GM12872 (cell line): ENCODE measurements around the gene PCDH9.
A peak's percentile ranks its signal among the peaks of the same experiment; 100 is the strongest.

ENCODE experiments used
- TF ChIP-seq, protein P1 (sequence below): IDR thresholded peaks from 3 replicates; pipeline ENCODE4 v1.5.1; 2011; ENCODE audit warnings: low read depth, mild to moderate bottlenecking, low read length, moderate library complexity; ENCODE audit not compliant: insufficient read depth

The PCDH9 gene

DNA sequence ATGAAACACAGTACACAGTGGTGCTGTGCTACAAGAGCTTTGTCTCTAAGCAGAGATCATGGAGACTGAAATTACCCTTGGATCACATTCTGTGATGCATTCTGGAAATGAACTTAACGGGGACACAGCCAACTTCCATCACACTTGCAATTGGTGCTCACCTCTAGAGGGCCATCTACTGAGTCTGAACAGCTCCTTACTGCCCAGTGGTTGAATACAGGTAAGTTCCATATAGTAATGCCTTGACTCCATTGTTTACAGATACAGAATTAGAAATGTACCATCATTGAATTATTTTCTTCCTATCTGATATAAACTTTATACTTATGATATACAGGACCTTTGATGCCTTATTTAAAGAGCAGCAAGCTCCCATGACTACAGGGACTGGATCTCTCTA lies 686.4 kb downstream of the PCDH9 start:
- TF ChIP-seq, protein P1, sequence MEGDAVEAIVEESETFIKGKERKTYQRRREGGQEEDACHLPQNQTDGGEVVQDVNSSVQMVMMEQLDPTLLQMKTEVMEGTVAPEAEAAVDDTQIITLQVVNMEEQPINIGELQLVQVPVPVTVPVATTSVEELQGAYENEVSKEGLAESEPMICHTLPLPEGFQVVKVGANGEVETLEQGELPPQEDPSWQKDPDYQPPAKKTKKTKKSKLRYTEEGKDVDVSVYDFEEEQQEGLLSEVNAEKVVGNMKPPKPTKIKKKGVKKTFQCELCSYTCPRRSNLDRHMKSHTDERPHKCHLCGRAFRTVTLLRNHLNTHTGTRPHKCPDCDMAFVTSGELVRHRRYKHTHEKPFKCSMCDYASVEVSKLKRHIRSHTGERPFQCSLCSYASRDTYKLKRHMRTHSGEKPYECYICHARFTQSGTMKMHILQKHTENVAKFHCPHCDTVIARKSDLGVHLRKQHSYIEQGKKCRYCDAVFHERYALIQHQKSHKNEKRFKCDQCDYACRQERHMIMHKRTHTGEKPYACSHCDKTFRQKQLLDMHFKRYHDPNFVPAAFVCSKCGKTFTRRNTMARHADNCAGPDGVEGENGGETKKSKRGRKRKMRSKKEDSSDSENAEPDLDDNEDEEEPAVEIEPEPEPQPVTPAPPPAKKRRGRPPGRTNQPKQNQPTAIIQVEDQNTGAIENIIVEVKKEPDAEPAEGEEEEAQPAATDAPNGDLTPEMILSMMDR, result peak; percentile 40; the same call in 2 of the 3 replicates

DNA sequence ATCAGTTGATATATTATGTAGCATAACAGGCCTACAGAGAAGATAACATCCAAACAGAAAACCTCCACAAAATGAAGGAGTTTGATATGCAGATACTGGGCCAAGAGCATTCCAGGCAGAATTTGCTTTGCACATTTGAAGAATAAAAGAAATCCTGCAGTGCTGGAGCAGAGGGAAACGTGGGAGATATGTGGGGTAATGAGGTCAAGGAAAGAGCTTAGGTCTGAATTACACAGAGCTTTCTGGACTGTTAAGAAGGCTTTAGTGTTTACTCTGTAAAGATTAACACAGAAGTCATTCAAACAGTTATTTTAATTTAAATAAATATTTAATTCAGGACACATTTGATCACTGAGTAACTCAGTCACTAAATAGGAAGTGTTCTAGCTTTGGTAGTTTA lies 692.7 kb downstream of the PCDH9 start:
- TF ChIP-seq, protein P1, result no peak

GRCh38 chr13:66536746-66537145 lies 693.4 kb downstream of the PCDH9 start:
- TF ChIP-seq, protein P1, result no peak

DNA sequence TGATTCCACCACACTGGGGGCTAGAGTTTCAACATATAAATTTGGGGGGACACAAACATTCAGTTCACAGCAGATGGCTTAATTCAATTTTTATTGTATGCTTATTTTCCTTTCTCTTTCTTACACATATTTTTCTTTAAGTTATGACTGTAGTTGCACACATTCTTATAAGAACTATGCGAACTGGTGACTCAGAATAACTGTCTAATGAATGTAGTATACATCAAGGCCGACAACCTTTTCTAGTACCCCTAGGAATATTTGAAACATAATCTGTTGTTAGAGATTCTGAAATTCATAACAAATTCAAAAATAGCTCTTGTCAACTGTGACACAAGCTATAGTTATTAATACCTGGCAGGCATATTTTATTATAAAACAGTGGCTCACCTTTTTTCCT lies 695.6 kb downstream of the PCDH9 start:
- TF ChIP-seq, protein P1, result no peak

DNA sequence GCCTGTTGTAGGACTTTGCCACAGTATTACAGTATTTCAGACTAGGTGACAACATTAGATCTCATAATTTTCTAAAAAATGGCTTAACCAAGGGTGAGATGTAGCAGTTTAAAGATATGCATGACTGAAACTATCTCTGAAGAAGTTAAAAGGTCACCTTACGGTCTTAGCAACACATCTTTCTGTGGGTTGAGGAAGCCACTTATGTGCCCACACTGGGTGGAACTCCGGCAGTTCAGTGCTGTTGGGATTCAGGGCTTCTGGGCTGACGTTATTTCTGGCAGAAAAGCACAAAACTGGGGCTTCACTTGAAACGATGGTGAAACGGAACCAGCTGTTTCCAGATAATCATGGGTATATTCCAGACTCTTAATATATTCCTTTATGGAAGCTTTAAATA lies 697.3 kb downstream of the PCDH9 start:
- TF ChIP-seq, protein P1, result no peak

DNA sequence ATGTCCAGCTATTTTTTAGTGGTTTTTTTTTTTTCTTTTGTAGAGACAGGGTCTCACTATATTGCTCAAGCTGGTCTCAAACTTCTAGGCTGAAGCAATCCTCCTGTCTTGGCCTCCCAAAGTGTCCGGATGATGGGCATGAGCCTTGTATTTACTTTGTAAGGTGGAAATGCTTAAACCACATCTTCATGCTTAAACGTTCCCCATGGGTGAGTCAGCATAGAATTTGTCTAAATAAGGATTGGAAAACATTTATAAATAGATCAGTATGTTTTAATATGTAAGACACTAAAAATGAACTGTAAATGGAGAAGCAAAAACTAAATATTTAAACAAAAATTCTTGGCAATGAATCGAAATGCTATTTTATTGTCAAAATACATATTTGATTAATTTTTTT lies 698.0 kb downstream of the PCDH9 start:
- TF ChIP-seq, protein P1, result no peak

DNA sequence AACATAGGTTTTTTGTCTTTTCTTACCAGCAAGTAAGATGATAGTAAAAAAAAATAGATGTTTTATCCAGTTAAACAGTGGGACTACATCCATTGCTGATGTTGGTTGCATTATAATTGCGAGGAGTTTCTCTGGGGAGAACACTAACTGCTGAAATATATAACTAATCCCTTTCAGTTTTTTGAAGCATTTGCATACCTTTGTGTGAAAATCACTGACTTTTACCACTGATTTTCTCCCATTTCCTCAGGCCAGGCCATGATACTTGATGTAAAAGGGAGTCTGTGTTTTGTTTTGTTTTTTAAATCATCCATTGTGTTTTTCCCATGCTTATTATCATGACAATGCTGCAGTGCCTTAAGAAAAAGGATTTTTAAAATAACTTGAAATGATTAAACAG lies 699.5 kb downstream of the PCDH9 start:
- TF ChIP-seq, protein P1, result no peak

- TF ChIP-seq, protein P1, result no peak
Observed at GRCh38 chr13:66530158-66530557, 700.0 kb downstream of the PCDH9 start.
